Measurements from ENCODE around the gene DGKI.

Gene DGKI

GRCh38 chr7:137523171-137523570, 323.6 kb downstream of the DGKI start:
- DNase-seq = no peak

GRCh38 chr7:137521451-137521850, 325.3 kb downstream of the DGKI start:
- no peak for DNase-seq

GRCh38 chr7:137519947-137520346, 326.8 kb downstream of the DGKI start:
- DNase-seq = no peak

GRCh38 chr7:137519181-137519691, 327.5 kb downstream of the DGKI start:
- no peak for DNase-seq

GRCh38 chr7:137513091-137513490, 333.7 kb downstream of the DGKI start:
- DNase-seq = no peak

GRCh38 chr7:137507096-137507495, 339.7 kb downstream of the DGKI start:
- no peak for DNase-seq

- no peak for DNase-seq
Measured at GRCh38 chr7:137506031-137506430, 340.7 kb downstream of the DGKI start.

- DNase-seq = no peak
Measured at GRCh38 chr7:137501562-137501961, 345.2 kb downstream of the DGKI start.

- no peak for DNase-seq
Measured at GRCh38 chr7:137492889-137493288, 353.9 kb downstream of the DGKI start.

- no peak for DNase-seq
Measured at GRCh38 chr7:137489880-137490279, 356.9 kb downstream of the DGKI start.

- no peak for DNase-seq
Measured at GRCh38 chr7:137488038-137488437, 358.7 kb downstream of the DGKI start.

GRCh38 chr7:137485818-137486217, 361.0 kb downstream of the DGKI start:
- no peak for DNase-seq

- DNase-seq = no peak
Measured at GRCh38 chr7:137484326-137484725, 362.4 kb downstream of the DGKI start.

GRCh38 chr7:137482466-137482865, 364.3 kb downstream of the DGKI start:
- DNase-seq = no peak

- no peak for DNase-seq
Measured at GRCh38 chr7:137480824-137481365, 365.9 kb downstream of the DGKI start.

- no peak for DNase-seq
Measured at GRCh38 chr7:137480401-137480800, 366.4 kb downstream of the DGKI start.

GRCh38 chr7:137476937-137477336, 369.8 kb downstream of the DGKI start:
- no peak for DNase-seq

GRCh38 chr7:137475966-137476365, 370.8 kb downstream of the DGKI start:
- DNase-seq = no peak

GRCh38 chr7:137474540-137475026, 372.2 kb downstream of the DGKI start:
- no peak for DNase-seq

- no peak for DNase-seq
Measured at GRCh38 chr7:137471128-137471527, 375.6 kb downstream of the DGKI start.

GRCh38 chr7:137469858-137470257, 376.9 kb downstream of the DGKI start:
- DNase-seq = no peak

GRCh38 chr7:137469191-137469811, 377.5 kb downstream of the DGKI start:
- DNase-seq = no peak

GRCh38 chr7:137462847-137463246, 383.9 kb downstream of the DGKI start:
- DNase-seq = no peak

- DNase-seq = no peak
Measured at GRCh38 chr7:137462074-137462715, 384.6 kb downstream of the DGKI start.
